CD4-positive, alpha-beta T cell treated with Interleukin-21 for 1 hour (primary cell): ENCODE data around the gene ZDHHC22.
"Not testable (repeated sequence)": the region's sequence is repeated elsewhere in the genome, so short reads cannot be mapped to it uniquely, and the experiment has no call there.

Source experiments
- DNase-seq: peaks from one replicate; pipeline ENCODE4 v3.0.0-alpha.2; 2020

ZDHHC22 gene

GRCh38 chr14:77141214-77142004 lies at the start of gene ZDHHC22:
TSS of gene ZDHHC22 (minus strand) at chr14:77141791. CDS start at chr14:77139738, 2,053 bp downstream.
- no peak for DNase-seq

- DNase-seq: no peak
These were observed 49.4 kb upstream of the ZDHHC22 start for GRCh38 chr14:77190977-77191376.

GRCh38 chr14:77189479-77189878 lies 47.9 kb upstream of the ZDHHC22 start:
- no peak for DNase-seq

- no peak for DNase-seq
These were observed 46.0 kb upstream of the ZDHHC22 start for GRCh38 chr14:77187649-77188012.

GRCh38 chr14:77186911-77187648 lies 45.5 kb upstream of the ZDHHC22 start:
- no peak for DNase-seq

GRCh38 chr14:77185093-77185465 lies 43.5 kb upstream of the ZDHHC22 start:
- no peak for DNase-seq

GRCh38 chr14:77184396-77185092 lies 43.0 kb upstream of the ZDHHC22 start:
- DNase-seq: no peak

- no peak for DNase-seq
These were observed 42.3 kb upstream of the ZDHHC22 start for GRCh38 chr14:77183896-77184295.

GRCh38 chr14:77181603-77182437 lies 40.2 kb upstream of the ZDHHC22 start, which contains the start of gene TMEM63C:
TSS of gene TMEM63C (plus strand) at chr14:77181798. CDS start at chr14:77218814, 37,016 bp downstream.
- peak; percentile 67 for DNase-seq

GRCh38 chr14:77180726-77181602 lies 39.4 kb upstream of the ZDHHC22 start:
- no peak for DNase-seq

- DNase-seq: no peak
These were observed 37.1 kb upstream of the ZDHHC22 start for GRCh38 chr14:77178656-77179055.

- DNase-seq: no peak
These were observed 36.1 kb upstream of the ZDHHC22 start for GRCh38 chr14:77177702-77178101.

- DNase-seq: no peak
These were observed 34.3 kb upstream of the ZDHHC22 start for GRCh38 chr14:77175843-77176242.

- not testable (repeated sequence) for DNase-seq
These were observed 32.5 kb upstream of the ZDHHC22 start for GRCh38 chr14:77173911-77174617.

- DNase-seq: no peak
These were observed 31.3 kb upstream of the ZDHHC22 start for GRCh38 chr14:77172916-77173315.

- DNase-seq: no peak
These were observed 28.5 kb upstream of the ZDHHC22 start for GRCh38 chr14:77170045-77170444.

GRCh38 chr14:77161011-77161410 lies 19.4 kb upstream of the ZDHHC22 start:
- DNase-seq: no peak

GRCh38 chr14:77158882-77159255 lies 17.3 kb upstream of the ZDHHC22 start:
- DNase-seq: no peak

- no peak for DNase-seq
These were observed 16.7 kb upstream of the ZDHHC22 start for GRCh38 chr14:77158175-77158881.

- DNase-seq: no peak
These were observed 16.1 kb upstream of the ZDHHC22 start for GRCh38 chr14:77157740-77158139.
